HEK293 (cell line): ENCODE results near the gene OR2B6.

Experiments used
- CTCF ChIP-seq: fragments of 450-650 bp; formaldehyde crosslinking; IDR thresholded peaks from 2 replicates; pipeline ENCODE4 v1.5.1; 2016; ENCODE audit warnings: missing biosample characterization, missing genetic modification characterization
- SALL2 ChIP-seq: fragments of 450-650 bp; formaldehyde crosslinking; IDR thresholded peaks from 2 replicates; pipeline ENCODE4 v1.5.0; 2017; ENCODE audit warnings: missing biosample characterization, mild to moderate bottlenecking, missing genetic modification characterization, borderline replicate concordance
- ZNF121 ChIP-seq: fragments of 450-650 bp; formaldehyde crosslinking; IDR thresholded peaks from 2 replicates; pipeline ENCODE4 v1.5.1; 2016; ENCODE audit warnings: missing biosample characterization, missing genetic modification characterization
- ZNF274 ChIP-seq, 2 experiments: fragments of 200-500 bp in 1 of 2; fragments of 450-650 bp in 1 of 2; sonication (Bioruptor generic) in 1 of 2; formaldehyde crosslinking in 1 of 2; IDR thresholded peaks; 2 replicates each; pipeline versions ENCODE4 v1.5.1 to v1.6.1; 2014 to 2016; ENCODE audit warnings: borderline replicate concordance in 1 of 2, inconsistent platforms in 1 of 2, low read length in 1 of 2, missing biosample characterization in 1 of 2, missing genetic modification characterization in 1 of 2
- ZNF433 ChIP-seq: fragments of 450-650 bp; formaldehyde crosslinking; IDR thresholded peaks from 2 replicates; pipeline ENCODE4 v1.5.1; 2016; ENCODE audit warnings: missing biosample characterization, missing genetic modification characterization, low read depth
- ZNF518A ChIP-seq: fragments of 450-650 bp; formaldehyde crosslinking; conservative IDR thresholded peaks from 2 replicates; pipeline ENCODE4 v1.5.1; 2016; ENCODE audit warnings: low read depth, missing biosample characterization, missing genetic modification characterization

GRCh38 chr6:27994616-27995015, 37.6 kb downstream of the OR2B6 start:
- no peak for TF ChIP-seq ZNF274 (IDR thresholded peaks at IDR 0.05; ENCODE audit: low read length)
- TF ChIP-seq ZNF274 (tag by site-specific recombination; IDR thresholded peaks at IDR 0.05; ENCODE audit: borderline replicate concordance): no peak
- TF ChIP-seq CTCF (tag by site-specific recombination): no peak
- no peak for TF ChIP-seq ZNF518A
- no peak for TF ChIP-seq ZNF433 (tag by site-specific recombination)
- TF ChIP-seq ZNF121 (tag by site-specific recombination): no peak
- TF ChIP-seq SALL2: no peak
